Stimulated activated CD8-positive, alpha-beta memory T cell treated with anti-CD3 and anti-CD28 coated beads, Interleukin-15, amount 100 ng/mL, for 1 hour (primary cell): Measurements from ENCODE around the gene CLDN19.
"Not testable (repeated sequence)": the region's sequence is repeated elsewhere in the genome, so short reads cannot be mapped to it uniquely, and the experiment has no call there.

ENCODE experiments used
- DNase-seq: peaks from one replicate; pipeline ENCODE4 v3.0.0-alpha.2; 2020; ENCODE audit warnings: low read depth

Gene CLDN19

DNA sequence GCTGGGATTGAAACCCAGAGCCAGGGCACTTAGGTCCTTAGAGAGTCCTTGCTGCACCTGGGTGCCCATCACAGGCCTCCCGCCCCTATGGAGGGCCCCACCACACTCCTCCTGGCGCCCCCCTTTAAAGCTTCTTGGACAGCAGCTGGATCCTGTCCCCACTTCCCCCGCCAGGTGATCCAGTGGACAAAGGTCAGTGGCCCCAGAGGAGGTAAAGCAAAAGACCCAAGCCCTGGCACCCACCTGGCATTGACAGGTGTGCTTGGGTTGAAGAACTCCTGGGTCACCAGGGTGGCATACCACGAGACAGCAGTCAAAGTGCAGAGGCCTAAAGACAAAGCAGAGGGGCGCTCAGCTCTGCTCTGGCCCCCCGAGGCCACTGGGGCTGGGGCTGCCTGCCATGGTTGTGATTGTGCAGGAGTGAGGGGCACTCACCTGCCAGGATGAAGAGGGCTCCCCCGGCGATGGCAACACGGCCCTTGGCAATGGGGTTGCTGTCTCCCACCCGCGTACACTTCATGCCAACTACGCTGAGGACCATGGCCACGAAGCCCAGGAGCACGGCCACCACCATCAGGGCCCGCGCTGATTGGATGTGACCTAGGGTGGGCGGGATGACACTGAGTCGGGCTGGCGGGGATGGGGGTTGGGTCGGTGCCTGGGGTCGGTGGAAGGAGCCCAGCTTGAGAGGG lies 1.9 kb downstream of the CLDN19 start:
- DNase-seq, result no peak

DNA sequence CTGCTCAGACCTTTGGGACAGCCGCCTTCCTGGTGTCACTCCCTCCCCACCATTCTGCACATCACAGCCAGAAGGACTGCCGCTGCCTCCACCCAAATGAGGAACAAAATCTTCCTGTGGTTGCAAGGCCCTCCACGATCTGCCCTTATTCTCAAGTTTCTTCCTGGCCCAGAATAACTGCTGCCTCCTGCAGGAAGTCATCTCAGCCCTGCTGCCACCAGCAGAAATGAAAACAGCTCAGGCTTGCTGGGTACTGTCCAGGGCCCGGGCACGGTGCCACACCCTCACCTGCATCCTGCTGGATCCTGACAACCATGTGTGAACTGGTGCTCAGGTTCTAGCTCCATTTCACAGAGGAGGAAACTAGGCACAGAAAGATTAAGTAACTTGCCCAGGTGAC lies 2.8 kb downstream of the CLDN19 start:
- DNase-seq, result no peak

DNA sequence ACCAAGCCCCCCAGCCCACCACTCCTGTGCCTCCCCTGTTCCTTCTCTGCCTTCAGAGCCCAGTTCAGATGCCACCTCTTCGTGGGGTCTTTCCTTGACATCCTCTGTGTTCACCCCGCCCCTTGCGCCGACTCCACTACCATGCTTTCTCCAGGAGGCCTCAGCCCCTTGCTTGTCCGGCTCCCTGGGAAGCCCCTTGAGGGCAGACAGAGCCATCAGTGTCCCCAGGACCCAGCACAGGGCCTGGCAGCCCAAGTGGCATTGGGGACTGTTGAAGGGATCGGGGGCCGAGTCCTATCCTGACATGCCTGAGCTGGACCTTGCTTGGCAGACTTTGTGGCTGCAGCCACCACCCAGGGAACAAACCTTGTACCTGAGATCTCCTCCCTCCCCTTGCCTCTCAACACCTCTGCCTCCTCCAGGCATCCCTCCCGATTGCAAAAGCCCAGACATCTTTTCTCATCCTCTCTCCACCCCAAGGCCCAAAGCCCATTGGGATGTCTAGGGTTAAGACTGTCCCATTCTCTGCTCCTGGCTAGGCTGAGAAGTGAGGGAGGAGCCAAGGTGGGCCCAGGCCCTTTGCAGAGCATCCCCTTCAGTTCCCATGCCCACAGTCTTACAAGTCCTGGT lies 3.4 kb downstream of the CLDN19 start:
- DNase-seq, result no peak

DNA sequence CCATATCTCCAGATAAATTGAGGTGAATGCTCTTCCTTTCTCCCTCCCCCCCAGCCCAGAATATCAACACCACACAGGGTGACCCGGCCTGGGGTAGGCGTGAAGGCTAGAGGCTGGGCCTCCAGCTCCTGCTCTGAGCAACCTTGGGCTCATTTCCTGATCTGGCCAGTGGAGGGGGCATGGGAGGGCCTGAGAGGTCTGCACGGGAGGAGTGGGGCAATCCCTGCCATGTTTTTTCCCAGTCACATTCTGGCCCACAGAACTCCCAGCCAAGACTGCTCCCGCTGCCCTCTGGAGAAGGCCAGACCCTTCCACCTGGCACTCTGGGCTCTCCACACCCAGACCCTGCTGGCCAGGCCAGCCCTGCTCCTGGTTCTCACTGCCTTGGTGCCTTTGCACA lies 3.9 kb downstream of the CLDN19 start:
- DNase-seq, result no peak

DNA sequence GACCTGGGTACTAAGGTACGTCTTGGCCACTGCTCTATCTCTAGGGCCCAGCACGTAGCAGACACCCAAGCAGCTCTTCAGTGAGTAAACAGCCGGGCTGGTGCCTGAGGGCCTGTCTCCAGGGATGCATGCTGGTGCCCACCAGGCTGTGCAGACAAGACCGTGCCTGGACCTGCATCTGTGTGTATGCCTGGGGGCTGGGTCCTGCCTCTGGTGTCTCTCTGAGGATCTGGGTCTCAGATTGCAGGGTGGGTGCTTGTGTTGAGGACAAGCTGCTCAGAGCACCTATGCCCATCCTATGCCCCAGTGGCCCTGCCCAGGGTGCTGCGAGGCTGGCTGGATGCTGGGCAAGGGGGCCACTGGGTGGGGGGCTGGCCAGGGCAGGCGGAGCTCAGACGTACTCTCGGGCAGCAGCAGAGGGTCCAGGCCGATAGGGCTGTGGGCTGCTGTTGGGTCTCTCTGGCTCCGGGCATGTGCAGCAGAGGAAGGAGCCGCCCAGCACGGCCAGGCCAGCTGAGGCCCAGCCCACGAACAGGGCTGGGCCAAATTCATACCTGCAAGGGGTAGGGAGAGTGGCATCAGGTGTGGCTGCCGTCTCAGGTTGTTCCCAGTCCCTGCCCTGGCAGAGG lies 4.4 kb downstream of the CLDN19 start:
- DNase-seq, result no peak

DNA sequence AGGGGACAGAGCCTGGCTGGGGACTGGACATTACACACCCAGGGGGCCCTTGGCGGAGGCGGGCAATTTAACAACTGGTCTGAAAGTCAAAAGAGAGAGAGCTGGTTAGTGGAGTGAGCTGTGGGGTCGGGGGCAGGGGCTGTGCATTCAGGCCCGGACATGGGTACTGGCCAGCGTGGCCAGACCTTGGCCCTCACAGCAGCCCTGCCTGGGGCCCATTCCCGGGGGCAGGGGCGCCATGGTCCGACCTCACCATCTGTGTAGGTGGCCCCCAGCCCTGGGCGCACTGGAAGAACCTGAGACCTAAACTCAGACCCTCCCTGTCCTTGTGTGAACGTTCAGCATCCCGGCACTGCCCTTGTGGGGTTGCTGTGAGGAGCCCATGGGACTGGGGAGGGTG lies 5.0 kb downstream of the CLDN19 start:
- DNase-seq, result no peak

DNA sequence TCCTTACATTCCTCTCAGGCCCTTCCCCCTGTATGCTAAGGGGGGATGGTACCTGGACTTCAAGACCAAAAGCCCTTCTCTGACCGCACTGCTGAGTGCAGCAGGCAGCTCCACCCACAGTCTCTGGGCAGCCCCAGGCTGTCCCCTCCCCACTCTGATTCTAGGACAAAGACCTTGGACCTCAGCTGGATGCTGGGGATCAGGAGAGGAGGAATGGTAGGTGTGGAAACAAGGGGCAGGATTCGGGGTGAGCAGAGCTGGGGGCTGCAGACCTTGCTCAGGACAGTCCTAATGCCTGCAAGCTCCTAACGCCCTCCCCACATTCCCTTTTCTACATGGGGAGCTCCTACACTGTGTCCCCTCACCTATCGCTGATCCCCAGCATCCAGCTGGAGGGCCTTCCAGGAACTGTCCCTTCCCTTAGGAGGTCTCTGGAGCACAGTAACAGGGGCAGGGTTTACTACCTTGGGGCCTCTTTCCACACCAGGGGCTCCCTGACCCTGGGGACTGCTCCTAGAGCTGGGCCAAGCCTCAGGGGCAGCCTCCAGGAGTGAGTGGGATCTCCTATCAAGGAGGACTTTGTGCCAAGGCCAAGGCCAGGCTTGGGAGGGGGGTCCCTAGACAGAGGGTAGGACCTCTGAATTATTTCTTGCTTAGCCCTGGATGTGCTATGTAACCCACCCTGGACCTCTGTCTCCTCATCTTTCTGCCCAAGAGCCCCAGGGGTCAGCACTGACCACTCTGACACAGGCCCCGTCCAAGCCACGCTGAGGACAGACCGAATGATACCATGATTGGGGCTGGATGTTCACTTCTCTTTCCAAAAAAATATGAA lies 5.6 kb downstream of the CLDN19 start:
- no peak for DNase-seq

DNA sequence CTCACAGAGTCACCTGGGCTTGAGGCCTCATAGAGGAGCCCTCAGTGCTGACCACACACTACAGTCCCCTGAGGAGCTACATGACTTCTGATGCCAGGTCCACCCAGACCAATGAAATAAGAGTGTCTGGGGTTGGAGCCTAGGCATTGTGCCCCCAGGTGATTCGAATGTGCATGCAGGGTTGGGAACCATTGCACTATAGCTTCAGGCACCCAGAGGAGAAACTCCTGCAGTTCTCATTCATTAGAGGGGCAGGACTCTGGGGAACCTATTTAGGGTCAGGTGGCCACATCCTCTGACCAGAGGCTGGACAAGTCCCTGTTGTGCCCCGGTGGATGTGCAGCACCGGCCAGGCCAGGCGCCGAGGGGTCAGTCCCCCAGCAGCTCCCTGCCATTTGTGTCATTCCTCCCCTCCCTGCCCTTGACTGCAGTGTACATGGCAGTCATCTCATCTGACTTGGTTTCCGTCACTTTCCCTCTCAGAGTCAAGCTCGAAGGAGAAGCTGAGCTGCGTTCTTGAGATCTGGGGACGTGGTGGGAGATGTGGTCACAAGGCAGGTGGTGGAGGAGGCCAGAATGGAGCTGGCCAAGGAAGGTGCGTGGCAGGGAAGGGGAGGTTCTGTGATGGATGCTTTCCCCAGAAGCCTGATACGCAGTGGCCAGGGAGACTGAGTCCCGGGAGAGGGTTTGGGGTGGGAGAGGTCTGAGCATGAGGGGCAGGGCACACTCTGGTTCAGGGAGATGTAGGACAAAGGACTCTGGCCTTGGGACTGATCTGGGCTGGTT lies 6.4 kb downstream of the CLDN19 start:
- DNase-seq, result no peak

DNA sequence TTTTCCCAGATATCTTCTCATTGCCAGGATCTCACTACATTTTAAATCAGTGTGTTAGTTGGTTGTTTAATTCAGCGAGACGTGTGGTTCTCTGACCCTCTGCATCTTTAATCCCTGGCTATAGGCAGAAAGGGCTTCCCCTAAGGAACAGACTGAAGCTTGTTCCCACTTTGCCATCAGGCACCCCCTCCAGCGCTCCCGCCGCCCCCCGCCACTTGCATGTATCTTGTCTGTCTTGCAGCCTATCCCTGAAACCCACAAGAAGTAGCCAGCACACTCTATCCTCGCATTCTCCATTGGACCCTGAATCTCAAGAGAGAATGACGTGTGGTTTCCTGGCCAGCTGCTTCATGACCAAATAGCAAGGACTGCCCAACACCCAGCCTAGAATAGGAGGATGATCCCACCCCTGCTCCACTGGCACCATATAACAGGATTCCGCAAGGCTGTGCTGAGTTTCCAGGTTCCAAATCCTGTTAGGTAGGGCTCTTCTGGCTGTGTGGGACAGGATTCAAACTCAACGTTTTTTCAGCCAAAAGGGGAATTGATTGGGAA lies 7.8 kb downstream of the CLDN19 start:
- no peak for DNase-seq

DNA sequence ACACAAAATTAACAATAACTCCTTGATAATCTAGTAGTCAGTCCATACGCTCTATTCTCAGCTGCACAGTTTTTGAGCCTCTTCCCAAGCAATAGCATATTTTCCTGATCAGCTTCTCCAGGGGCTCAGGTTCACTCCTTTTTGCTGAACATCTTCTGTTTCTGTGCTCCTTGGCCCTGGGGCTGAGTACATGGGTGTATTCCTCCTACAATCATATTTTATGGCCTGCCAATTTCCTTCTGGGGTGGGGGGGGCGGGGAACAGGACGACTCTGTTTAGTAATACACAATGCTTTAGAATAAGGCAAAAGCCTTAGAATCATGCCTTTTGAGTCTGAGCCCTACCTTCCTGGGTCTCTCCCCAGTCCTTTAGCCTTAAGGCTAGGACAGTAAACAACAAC lies 8.5 kb downstream of the CLDN19 start:
- DNase-seq, result no peak

DNA sequence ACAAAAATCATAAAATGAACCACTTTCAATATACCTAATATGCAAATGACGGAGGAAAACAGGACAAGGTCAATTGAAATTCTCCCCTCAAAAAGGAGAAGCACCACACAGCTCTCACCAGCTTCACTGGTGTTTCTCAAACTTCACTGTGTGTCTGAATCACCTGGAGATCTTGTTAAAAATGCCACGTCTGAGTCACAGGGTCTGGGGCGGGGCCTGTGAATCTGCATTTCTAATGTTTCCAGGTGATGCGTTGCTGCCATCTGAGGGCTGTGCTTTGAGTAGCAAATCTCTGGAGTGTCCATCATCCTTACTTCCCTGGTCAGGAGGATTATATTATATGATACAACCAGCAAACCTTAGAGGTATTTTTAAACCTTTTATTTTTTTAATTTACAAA lies 9.0 kb downstream of the CLDN19 start:
- peak; percentile 4 for DNase-seq

DNA sequence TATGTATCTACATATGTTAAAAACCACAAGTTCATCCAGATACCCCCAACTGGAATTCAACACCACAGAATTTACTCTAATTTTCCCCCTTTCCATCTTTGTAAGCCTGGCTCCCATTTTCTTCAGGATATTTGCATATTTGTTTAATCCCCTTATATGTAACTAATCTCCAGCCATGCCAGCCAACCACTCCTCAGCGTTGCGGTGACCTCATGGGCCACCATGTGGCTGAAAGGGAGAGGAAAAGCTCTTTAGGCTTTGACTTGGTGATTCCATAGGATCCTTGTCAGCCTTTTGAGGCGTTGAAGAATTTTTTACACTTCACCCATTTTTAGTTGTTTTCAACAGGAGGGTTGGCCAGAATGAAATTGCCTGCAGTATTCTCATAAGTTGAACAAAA lies 10.0 kb downstream of the CLDN19 start:
- no peak for DNase-seq

DNA sequence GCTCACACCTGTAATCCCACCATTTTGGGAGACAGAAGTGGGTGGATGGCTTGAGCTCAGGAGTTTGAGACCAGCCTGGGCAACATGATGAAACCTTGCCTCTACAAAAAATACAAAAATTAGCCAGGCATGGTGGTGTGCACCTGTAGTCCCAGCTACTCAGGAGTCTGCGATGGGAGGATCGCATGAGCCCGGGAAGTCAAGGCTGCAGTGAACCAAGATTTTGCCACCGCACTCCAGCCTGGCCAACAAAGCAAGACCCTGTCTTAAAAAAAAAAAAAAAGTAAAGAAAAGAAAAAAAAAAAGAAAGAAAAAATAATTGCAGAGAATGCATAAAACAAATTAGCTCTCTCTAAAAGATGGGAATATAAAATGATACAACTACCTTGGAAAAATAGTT lies 14.2 kb downstream of the CLDN19 start:
- not testable (repeated sequence) for DNase-seq

DNA sequence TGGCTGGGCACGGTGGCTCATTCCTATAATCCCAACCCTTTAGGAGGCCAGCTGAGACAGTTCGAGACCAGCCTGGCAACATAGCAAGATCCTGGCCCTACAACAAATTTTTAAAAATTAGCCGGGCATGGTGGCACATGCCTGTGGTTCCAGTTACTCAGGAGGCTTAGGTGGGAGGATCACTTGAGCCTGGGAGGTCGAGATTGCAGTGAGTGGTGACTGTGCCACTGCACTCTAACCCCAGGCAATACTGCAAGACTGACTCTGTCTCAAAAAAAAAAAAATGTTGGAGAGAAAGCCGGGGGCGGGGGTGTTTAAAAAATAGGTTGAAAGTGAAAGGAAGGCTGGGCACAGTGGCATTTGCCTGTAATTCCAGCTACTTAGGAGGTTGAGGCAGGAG lies 16.5 kb downstream of the CLDN19 start:
- DNase-seq, result no peak

DNA sequence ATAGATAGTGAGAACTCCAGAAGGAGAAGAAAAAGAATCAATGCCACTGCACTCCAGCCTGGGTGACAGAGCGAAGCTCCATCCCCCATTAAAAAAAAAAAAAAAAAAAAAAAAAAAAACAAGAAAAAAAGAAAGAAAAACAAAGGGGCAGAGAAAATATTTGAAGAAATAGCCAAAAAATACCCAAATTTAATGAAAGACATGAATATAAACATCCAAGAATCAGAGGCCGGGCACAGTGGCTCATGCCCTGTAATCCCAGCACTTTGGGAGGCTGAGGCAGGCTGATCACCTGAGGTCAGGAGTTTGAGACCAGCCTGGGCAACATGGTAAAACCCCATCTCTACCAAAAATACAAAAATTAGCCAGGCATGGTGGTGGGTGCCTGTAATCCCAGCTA lies 17.6 kb downstream of the CLDN19 start:
- not testable (repeated sequence) for DNase-seq

DNA sequence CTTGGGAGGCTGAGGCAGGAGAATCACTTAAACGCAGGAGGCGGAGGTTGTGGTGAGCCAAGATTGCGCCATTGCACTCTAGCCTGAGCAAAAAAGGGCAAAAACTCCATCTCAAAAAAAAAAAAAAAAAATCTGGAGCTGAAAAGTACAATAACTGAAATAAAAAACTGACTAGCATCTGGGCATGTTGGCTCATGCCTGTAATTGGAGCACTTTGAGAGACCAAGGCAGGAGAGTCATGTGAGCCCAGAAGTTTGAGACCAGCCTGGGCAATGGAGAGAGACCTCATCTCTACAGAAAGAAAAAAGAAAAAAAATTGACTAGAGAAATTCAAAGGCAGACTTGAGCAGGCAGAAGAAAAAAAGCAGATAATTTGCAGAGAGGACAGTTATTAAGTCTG lies 18.1 kb downstream of the CLDN19 start:
- no peak for DNase-seq

DNA sequence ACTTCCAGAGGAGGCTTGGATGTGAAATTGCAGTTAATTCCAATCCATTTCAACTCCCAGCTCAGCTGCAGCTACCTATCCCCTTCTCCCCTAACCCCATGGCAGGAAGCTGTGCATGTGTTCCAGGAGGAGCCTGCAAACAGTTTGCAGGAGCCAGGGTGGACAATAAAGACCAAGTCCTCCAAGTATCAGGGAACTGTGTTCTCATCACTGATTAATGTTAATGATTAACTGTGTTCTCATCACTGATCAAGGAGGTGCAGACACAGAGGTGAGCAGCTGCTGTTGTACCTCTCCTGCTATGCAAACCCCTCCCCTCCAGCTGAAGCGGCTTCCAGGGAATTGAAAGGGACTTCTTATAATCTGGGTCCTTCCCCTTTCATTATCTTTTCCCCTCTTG lies 19.2 kb downstream of the CLDN19 start:
- DNase-seq, result no peak

DNA sequence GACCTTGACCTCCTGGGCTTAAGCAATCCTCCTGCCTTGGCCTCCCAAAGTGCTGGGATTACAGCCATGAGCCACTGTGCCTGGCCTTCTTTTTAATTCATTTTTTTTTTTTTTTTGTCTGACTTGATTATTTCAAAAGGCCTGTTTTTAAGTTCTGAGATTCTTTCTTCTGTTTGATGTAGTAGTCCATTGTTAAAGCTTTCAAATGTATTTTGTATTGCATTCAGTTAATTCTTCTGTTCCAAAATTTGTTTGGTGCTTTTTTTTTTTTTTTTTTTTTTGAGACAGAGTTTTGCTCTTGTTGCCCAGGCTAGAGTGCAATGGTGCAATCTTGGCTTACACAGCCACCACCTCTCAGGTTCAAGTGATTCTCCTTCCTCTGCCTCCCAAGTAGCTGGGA lies 25.6 kb downstream of the CLDN19 start:
- DNase-seq, result not testable (repeated sequence)

DNA sequence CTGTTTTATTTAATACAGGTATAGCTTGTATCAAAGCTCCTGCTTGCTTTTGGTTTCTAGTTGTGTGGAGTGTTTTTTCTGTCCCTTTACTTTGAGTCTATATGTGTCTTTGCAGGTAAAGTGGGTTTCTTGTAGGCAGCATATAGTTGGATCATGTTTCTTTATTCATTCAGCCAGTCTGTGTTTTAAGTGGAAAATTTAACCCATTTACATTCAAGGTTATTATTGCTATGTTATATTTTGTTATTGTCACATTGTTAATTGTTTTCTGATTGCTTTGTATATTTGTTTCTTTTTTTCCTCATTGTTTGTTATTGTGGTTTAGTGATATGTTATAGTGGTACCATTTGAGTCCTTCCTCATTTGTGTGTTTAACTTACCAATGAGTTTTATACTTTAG lies 26.7 kb downstream of the CLDN19 start:
- no peak for DNase-seq

DNA sequence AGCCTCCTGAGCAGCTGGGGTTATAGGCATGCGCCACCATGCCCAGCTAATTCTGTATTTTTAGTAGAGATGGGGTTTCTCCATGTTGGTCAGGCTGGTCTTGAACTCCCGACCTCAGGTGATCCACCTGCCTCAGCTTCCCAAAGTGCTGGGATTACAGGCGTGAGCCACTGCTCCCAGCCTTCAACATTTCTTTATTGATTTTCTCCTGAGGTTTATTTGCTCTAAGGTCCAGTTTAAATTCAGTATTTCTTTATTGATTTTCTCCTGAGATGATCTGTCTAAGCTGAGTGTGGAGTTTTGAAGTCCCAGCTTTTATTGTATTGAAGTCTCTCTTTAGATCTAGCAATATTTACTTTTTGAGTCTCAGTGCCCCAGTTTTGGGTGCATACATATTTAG lies 27.2 kb downstream of the CLDN19 start:
- not testable (repeated sequence) for DNase-seq

DNA sequence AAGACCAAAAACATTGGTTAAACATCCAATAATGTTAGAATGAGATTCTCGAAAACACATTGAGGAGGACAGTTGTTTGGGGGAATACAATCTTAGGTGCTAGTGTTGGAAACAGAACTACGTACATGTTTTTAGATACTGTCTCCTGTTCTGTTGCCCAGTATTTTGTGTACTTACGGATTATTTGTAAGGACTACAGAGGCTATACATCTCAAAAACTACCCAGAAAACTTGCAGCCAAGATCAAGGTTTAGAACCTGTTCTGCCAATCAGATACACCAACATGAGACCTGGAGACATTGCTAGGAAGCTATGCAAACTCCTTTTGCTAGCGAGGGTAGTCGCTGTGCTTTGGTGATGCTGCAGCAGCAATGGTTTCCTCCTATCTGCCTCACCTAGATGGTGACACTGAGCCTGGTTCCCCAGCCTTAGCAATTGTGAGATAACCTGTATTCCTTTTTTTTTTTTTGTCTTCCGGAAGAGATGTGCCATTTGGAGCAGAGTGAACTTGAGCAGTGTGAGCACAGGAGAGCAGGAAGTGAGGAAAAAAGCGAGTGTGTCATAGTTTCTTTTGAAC lies 36.1 kb downstream of the CLDN19 start:
- DNase-seq, result no peak
